ENCODE results near the gene PCDHGA2.
"Not testable (repeated sequence)": the region's sequence is repeated elsewhere in the genome, so short reads cannot be mapped to it uniquely, and the experiment has no call there.

The PCDHGA2 gene

GRCh38 chr5:141382469-141383294 is 44.1 kb downstream of the PCDHGA2 start, which contains the start of gene PCDHGA7:
TSS of gene PCDHGA7 (plus strand) at chr5:141382742. CDS start at chr5:141382900, 158 bp downstream.
- DNase-seq (ENCODE audit: low read depth in 2 of 2): no peak

GRCh38 chr5:141383345-141383744 is 44.8 kb downstream of the PCDHGA2 start:
- DNase-seq (ENCODE audit: low read depth in 2 of 2): no peak

GRCh38 chr5:141384471-141385267 is 46.1 kb downstream of the PCDHGA2 start:
- no peak for DNase-seq (ENCODE audit: low read depth in 2 of 2)

GRCh38 chr5:141387557-141388311 is 49.2 kb downstream of the PCDHGA2 start, which contains the start of gene PCDHGB4:
TSS of gene PCDHGB4 (plus strand) at chr5:141387698. CDS start at chr5:141387885, 187 bp downstream.
- DNase-seq (ENCODE audit: low read depth in 2 of 2): not testable (repeated sequence)

- no peak for DNase-seq (ENCODE audit: low read depth in 2 of 2)
These were observed 50.1 kb downstream of the PCDHGA2 start for GRCh38 chr5:141388661-141389060.

GRCh38 chr5:141389153-141390042 is 50.8 kb downstream of the PCDHGA2 start:
- DNase-seq (ENCODE audit: low read depth in 2 of 2): no peak

GRCh38 chr5:141392429-141393198 is 54.1 kb downstream of the PCDHGA2 start, which contains the start of gene PCDHGA8:
TSS of gene PCDHGA8 (plus strand) at chr5:141392633. CDS start at chr5:141392814, 181 bp downstream.
- no peak for DNase-seq (ENCODE audit: low read depth in 2 of 2)
